T-helper 1 cell treated with Interleukin-12 subunit alpha and Interleukin-12 subunit beta and Interleukin-4 antibody, amounts not matched to agents 30 μg/mL and 1 μg/mL, for 36 hours (primary cell): ENCODE data around the gene UBD.

Experiments
- H3K27ac Mint-ChIP-seq: one replicate; pipeline ENCODE4 v1.8.0; 2021; ENCODE audit warnings: mild to moderate bottlenecking, mixed read lengths
- H3K27me3 Mint-ChIP-seq: one replicate; pipeline ENCODE4 v1.8.0; 2021; ENCODE audit warnings: low read depth, mixed read lengths
- H3K36me3 Mint-ChIP-seq: one replicate; pipeline ENCODE4 v1.8.0; 2021; ENCODE audit warnings: low read depth, mixed read lengths
- H3K4me1 Mint-ChIP-seq: one replicate; pipeline ENCODE4 v1.8.0; 2021; ENCODE audit warnings: low read depth, mixed read lengths
- H3K4me3 Mint-ChIP-seq: one replicate; pipeline ENCODE4 v1.8.0; 2021; ENCODE audit warnings: mild to moderate bottlenecking, moderate library complexity, mixed read lengths
- H3K9me3 Mint-ChIP-seq: one replicate; pipeline ENCODE4 v1.8.0; 2021; ENCODE audit warnings: mixed read lengths

The UBD gene

DNA sequence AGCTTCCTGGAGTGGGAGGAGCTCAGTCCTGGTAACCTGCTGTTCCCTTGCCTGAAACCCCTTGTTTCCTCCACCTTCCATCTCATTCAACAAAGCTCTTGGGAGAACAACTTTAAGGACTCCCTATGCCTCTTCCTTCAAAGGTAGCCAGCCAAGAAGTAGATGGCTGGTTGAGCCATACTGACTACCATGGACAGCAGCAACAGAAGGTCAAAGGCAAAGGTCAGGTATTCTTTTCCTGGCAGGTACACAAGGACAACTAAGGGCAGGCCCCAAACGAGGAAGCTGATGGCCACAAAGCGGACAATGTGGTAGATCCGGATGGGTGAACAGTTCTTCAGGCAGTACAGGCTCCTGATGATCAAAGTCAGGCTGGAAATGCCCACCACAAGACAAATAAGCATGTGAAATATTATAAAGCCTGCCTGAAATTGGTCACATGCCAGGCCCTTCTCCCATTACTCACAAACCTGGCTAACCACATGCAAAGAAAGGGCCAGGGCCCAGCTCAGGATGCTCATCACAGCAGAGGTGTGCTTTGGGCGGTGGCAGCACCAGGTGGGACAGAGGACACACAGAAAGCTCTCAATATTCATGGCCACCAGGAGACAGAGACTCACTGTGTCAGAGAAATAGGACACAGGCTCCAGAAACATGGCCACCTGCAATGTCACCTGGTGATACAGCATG, 21.7 kb downstream of the UBD start:
- Mint-ChIP-seq H3K9me3 (no peaks in the 10 kb centered on the region), H3K36me3 (no peaks in the 10 kb centered on the region), H3K27ac (no peak overlapping the region), H3K4me1 (no peaks in the 10 kb centered on the region), H3K4me3 (no peak overlapping the region), H3K27me3 (peaks cover 17% of the 10 kb centered on the region)

DNA sequence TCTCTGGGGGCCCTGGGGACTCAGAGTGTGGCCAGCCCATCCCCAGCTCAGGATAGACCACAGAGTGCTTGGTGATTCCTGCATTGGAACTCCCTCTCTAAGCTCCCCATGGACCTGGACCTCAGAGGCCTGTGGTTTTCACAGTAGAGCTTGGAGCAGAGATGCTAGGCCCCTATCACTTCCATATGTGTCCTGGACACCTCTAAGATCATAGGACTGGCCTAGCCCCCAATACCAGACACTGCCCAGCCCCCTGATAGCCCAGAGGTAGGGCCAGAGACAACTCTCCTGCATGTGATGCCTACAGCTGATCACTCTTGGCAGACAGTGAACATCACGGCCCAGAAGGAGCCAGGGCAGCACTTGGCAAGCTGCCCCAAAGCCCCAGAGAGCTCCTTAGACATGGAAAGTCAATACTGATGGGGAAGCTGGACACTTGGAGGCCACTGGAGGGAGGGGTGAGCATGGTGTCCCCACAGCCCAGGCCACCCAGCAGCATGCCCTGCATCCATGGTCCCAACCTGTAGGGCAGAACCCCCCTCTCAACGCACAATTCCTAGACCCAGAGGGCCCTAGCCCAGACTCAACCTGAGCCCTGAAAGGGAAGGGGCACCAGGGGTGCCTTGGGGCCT, 27.1 kb downstream of the UBD start:
- H3K4me3 Mint-ChIP-seq, result no peak overlapping the region

DNA sequence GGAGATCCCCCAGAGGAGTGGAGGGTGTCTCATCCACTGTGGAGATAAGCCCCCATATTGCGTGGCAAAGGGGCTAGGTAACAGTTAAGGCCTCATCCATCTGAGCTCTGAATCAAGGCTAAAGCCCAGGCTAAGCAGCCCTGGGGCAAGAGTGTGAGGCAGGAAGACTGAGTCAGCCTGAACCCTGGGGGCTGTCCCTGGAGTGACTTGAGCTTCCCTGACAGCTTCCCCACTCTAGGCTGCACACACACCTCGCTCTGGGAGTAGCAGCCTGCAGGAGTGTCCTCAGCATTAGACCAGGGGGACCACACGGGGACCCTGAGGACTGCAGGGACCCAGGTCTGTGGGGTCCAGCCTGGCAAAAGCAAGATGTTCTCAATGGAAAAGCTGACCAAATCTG, 27.9 kb downstream of the UBD start:
- Mint-ChIP-seq H3K4me1 (no peaks in the 10 kb centered on the region), H3K36me3 (no peaks in the 10 kb centered on the region), H3K4me3 (no peak overlapping the region), H3K9me3 (no peaks in the 10 kb centered on the region), H3K27ac (no peak overlapping the region), H3K27me3 (no peaks in the 10 kb centered on the region)

More for the DNA sequence above, 27.1 kb downstream of the UBD start:
- Mint-ChIP-seq H3K9me3 (no peaks in the 10 kb centered on the region), H3K4me1 (no peaks in the 10 kb centered on the region), H3K27me3 (no peaks in the 10 kb centered on the region), H3K36me3 (no peaks in the 10 kb centered on the region), H3K27ac (no peak overlapping the region)

DNA sequence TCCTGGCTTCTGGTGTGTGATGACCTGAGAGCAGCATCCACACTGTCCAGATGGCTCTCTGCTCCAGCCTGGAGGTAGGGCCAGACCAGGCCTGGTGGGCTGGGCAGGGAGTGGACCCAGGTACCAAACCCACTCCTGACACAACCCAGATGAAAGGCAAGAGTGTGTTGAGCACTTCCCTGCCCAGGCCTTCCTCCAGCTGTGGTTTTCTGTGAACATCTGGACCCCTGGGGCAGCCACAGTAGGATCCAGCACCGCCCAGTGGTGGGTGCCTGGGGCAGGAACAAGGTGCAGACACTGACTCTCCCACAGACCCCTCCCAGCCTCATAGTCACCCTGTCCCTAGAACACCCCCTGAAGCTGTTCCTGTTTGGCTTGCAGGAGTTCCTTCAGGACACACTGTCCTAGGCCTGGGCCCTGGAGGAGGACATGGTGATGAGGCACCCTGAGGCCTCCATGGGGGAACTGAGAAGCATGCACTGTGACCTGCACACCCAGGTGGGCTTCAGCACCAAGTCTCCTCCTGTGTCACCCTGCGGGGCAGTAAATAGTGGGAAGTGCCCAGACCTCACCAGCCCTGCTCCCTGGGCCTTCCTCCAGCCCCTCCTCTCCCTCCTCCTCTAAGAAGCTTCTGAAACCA, 28.7 kb downstream of the UBD start:
- Mint-ChIP-seq H3K36me3 (no peaks in the 10 kb centered on the region), H3K27ac (no peak overlapping the region), H3K27me3 (peaks cover 7% of the 10 kb centered on the region), H3K4me1 (no peaks in the 10 kb centered on the region), H3K9me3 (no peaks in the 10 kb centered on the region), H3K4me3 (no peak overlapping the region)

DNA sequence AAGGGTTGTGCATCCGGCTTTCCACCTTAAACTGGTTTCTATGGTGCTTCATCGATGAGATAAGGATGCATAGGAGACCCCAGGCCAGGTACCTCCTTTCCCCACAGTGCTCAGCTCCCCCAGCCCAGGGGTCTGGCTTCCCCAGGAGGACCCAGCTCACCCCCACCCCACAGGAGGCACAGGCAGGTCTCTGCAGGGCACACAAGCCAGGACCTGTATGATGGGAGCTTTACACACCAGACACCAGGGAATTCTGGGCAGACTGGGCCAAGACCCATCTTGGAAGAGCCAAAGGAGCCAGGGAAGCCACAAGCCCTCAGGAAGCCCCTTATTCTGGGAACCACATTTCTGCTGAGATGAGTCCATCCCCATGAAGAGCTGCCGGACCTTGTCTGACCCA, 29.6 kb downstream of the UBD start:
- peaks cover 15% of the 10 kb centered on the region for H3K27me3 Mint-ChIP-seq
- H3K4me1 Mint-ChIP-seq, result no peaks in the 10 kb centered on the region
- no peak overlapping the region for H3K27ac Mint-ChIP-seq
- H3K36me3 Mint-ChIP-seq, result no peaks in the 10 kb centered on the region
- no peak overlapping the region for H3K4me3 Mint-ChIP-seq
- no peaks in the 10 kb centered on the region for H3K9me3 Mint-ChIP-seq

DNA sequence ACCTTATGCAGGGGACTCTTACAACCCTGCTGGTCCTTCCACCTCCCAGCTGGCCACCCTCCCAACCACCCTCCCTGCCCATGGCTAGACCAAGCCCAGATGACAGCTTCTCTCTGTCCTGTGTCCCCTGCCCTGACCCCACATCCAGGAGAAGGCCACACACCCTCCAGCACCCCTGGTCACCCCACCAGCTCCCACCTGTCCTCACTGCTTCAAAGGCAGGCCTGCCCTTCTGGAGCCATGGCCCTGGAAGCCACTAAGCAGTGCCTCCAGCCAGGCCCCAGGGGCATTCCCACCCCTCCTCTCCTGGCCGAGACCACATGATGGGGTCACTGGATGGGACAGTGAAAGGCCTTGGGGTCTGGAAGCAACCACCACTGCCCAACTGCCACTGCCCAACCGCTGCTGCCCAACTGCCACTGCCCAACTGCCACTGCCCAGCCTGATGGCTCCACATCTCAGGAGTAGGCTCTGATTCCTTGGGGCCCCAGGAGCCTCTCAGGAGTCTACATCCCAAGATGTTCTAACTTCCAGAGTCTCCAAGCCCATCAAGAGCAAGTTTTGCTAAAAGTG, 30.5 kb downstream of the UBD start:
- Mint-ChIP-seq H3K9me3 (no peaks in the 10 kb centered on the region), H3K4me1 (no peaks in the 10 kb centered on the region), H3K4me3 (no peak overlapping the region), H3K27ac (no peak overlapping the region), H3K36me3 (no peaks in the 10 kb centered on the region), H3K27me3 (peaks cover 23% of the 10 kb centered on the region)

DNA sequence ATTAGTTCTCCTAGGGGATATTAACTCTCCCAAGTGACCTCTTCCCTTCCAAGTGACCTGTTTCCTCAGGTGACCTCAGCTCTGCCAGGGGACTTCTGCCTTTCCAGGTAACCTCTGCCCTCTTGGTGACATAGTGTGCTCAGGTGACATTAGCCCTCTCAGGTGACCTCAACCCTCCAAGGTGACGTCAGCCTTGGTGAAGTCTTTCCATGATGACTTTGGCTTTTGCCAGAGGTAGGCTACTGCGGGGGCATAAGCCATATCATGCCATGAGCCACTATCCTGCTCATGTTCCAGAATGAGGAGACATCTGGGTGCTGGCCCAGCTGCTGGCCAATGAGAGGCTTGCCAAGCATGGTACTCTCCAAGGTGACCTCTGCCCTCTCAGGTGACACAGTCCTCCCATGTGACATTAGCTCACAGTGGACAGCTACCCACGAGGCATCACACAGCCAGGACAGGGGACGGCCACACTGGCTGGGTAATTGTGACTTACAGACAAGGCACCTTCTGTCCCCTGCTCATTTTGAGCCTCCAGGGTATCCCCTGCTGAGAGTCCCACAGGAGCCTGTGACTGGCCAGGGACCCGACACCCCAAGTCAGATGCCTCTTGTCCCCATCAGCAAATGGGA, 31.1 kb downstream of the UBD start:
- Mint-ChIP-seq H3K4me3 (no peak overlapping the region), H3K4me1 (no peaks in the 10 kb centered on the region), H3K27me3 (peaks cover 25% of the 10 kb centered on the region), H3K9me3 (no peaks in the 10 kb centered on the region), H3K27ac (no peak overlapping the region), H3K36me3 (no peaks in the 10 kb centered on the region)

DNA sequence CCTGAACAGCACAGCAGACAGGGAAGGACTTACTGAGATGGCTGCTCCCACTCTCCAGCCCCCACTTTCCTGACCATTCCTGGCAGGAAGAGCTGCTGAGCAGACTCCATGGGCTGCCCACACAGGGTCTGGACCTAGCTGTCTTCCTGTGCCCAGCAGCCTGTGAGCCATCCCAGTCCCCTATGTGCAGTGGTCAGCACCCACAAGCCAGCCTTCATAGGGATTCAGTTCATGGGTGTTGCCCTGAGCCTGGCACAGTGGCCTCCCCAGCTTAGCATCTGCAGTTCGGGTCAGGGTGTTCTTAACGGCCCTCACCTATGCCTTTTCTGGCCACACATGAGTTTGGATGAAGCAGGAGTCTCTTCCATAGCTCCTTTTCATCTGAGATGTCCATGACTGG, 32.0 kb downstream of the UBD start:
- Mint-ChIP-seq H3K27me3 (peaks cover 33% of the 10 kb centered on the region), H3K27ac (no peak overlapping the region), H3K9me3 (peaks cover 4% of the 10 kb centered on the region)

DNA sequence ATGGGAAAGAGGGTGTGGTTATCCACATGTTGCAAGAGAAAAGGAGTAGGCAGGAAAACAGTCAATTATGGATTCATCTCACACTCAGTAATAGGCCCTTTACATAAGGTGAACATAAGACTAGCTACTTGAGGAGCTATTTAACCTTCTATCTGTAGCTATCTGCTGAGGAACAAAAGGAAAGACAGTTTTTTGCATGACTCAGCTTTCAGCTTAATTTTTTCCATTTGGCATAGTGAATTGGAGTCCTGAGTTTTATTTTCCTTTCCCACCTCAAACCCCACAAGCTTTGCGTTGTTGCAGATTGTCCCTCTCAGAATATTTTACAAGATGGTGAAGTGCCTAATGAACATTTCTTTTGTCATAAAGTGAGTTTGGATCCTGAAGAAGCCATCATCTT, 32.4 kb downstream of the UBD start:
- Mint-ChIP-seq H3K9me3 (peaks cover 4% of the 10 kb centered on the region), H3K36me3 (no peaks in the 10 kb centered on the region), H3K27ac (no peak overlapping the region), H3K4me3 (no peak overlapping the region), H3K27me3 (peaks cover 33% of the 10 kb centered on the region), H3K4me1 (no peaks in the 10 kb centered on the region)

More for the DNA sequence above, 32.0 kb downstream of the UBD start:
- Mint-ChIP-seq H3K4me1 (no peaks in the 10 kb centered on the region), H3K4me3 (no peak overlapping the region), H3K36me3 (no peaks in the 10 kb centered on the region)

DNA sequence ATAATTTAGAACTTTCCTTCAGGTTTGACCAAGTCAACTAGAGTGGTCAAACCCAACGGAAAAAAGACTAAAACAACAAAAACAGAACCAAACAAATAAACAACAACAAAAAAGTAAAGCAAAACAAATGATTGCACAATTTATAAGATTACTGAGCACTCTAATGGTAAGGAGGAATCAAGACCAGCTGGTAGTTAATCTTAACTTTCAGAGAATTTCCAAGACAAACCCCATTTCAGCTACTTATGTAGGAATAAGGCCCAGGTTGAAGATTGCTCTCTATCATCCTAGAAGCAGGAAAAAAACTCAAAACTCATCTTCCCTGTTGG, 34.3 kb downstream of the UBD start:
- Mint-ChIP-seq H3K4me1 (no peaks in the 10 kb centered on the region), H3K27ac (no peak overlapping the region), H3K27me3 (peaks cover 37% of the 10 kb centered on the region), H3K4me3 (no peak overlapping the region), H3K9me3 (peaks cover 4% of the 10 kb centered on the region), H3K36me3 (no peaks in the 10 kb centered on the region)

DNA sequence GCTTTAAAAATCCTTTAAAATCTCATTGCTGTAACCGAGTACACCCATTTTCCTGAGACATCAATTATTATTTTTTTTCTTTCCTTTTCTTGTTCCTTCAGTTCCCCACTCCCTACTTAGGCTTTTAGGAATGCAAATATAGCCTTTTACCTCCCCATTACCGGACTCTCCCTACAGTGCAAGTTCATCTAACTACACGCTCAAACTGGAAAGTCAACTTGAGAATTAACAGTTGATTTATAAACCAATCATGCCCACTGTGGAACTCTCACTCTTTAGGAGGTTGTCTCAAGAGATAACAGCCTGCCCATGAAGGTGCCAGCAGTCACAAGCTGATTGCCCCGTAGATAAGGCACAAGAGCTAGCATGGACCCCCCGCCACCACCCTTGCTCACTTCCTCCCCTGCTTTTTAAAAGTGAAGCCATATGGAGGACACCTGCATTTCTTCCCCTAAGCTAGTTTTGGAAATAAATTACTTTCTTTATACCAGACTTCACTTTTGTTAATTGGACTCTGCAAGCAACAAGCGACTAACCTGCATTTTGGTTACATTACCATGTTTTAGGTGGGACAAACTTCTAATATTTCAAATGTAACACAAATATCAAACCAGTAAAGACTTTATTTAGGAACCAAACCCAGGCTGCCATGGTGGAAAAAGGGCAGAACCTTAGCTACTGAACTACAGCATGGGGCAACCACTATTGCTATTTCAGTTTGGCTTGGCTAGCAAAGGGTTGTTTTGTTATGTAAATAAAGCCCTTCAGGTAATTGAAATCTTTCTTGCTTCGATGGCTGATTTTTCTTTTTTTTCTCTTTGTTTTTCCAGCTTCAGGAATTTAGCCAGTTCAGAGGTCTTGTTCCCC, 34.9 kb downstream of the UBD start:
- no peak overlapping the region for H3K4me3 Mint-ChIP-seq
- no peaks in the 10 kb centered on the region for H3K36me3 Mint-ChIP-seq
- H3K27ac Mint-ChIP-seq, result no peak overlapping the region
- H3K9me3 Mint-ChIP-seq, result peaks cover 4% of the 10 kb centered on the region
- H3K27me3 Mint-ChIP-seq, result peaks cover 37% of the 10 kb centered on the region
- H3K4me1 Mint-ChIP-seq, result no peaks in the 10 kb centered on the region

DNA sequence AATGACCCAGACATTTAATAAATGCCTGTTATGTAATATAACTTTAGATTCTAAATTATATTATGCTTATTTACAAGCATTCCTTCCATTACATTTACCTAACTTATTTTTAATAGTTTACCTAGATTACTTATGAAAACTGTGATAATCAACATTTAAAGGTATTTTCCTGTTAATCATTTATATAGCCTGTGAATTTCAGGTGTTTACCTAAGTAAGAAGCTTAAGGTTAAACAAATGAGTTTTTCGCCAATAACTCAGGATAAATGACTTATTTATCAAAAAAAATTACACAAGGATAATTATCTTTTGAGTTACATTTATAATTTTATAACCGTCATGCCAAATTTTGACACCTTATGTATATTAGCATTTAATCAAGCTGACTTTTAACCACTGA, 35.5 kb downstream of the UBD start:
- H3K4me3 Mint-ChIP-seq, result no peak overlapping the region
- no peak overlapping the region for H3K27ac Mint-ChIP-seq
- H3K36me3 Mint-ChIP-seq, result no peaks in the 10 kb centered on the region
- H3K27me3 Mint-ChIP-seq, result peaks cover 37% of the 10 kb centered on the region
- peaks cover 4% of the 10 kb centered on the region for H3K9me3 Mint-ChIP-seq
- no peaks in the 10 kb centered on the region for H3K4me1 Mint-ChIP-seq

DNA sequence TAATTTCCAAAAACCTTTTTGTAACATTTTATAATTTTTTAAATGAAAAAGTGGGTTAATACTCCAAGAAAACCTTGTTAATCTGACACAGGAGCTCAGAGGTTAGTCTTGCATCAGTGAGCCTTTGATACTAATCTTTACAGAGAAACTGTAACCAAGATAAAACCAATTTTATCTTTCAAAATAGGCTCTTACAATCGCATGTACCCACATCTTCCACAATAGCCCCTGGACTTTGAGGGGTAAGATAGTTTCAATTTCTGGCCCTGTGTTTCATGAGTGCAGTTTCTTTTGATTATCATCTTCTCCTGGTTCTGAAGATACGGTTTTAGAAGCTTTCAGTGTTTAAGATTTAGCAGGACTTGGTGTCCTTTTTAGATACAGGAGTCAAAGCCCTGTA, 37.3 kb downstream of the UBD start:
- Mint-ChIP-seq H3K27ac (no peak overlapping the region), H3K4me1 (no peaks in the 10 kb centered on the region), H3K27me3 (peaks cover 37% of the 10 kb centered on the region), H3K36me3 (no peaks in the 10 kb centered on the region), H3K4me3 (no peak overlapping the region), H3K9me3 (peaks cover 4% of the 10 kb centered on the region)
